CD4-positive, alpha-beta T cell treated with Interleukin-6 at 100 ng/mL for 8 hours (primary cell): ENCODE measurements around the gene PAK5.

Source experiments
- DNase-seq: peaks from one replicate; pipeline ENCODE4 v3.0.0-alpha.2; 2020; ENCODE audit warnings: mixed read lengths, low spot score

Gene PAK5

GRCh38 chr20:9493803-9494202 lies 345.1 kb downstream of the PAK5 start:
- no peak for DNase-seq

- DNase-seq: no peak
Measured at GRCh38 chr20:9492067-9492466, 346.8 kb downstream of the PAK5 start.

- no peak for DNase-seq
Measured at GRCh38 chr20:9491324-9491723, 347.6 kb downstream of the PAK5 start.

- no peak for DNase-seq
Measured at GRCh38 chr20:9490631-9491030, 348.2 kb downstream of the PAK5 start.

- DNase-seq: no peak
Measured at GRCh38 chr20:9490161-9490560, 348.7 kb downstream of the PAK5 start.

- DNase-seq: no peak
Measured at GRCh38 chr20:9488063-9488462, 350.8 kb downstream of the PAK5 start.
